BJ (cell line): ENCODE results near the gene ANKRD29. TPM values are rescaled to one million over a fixed set of nuclear protein-coding genes. Genes with fewer than 3 reads are reported as not detected.

ENCODE experiments used
- CTCF ChIA-PET: fragments of 350-600 bp; formaldehyde crosslinking; extraction: SDS; loops from one replicate; lab custom pipeline; 2021; ENCODE audit warnings: antibody characterized with exemption, inconsistent platforms; lab: Yijun Ruan, JAX
- POLR2A ChIA-PET: fragments of 300-600 bp; sonication (Branson Sonifier 250); formaldehyde crosslinking; extraction: SDS; loops from one replicate; lab custom pipeline; 2021; ENCODE audit warnings: antibody characterized with exemption; lab: Charles Lee
- DNase-seq: peaks from one replicate; pipeline ENCODE4 v3.0.0-alpha.2; 2011; ENCODE audit warnings: low read depth
- H3K27me3 ChIP-seq: 2 replicates; pipeline ENCODE4 v1.6.0; 2011; ENCODE audit warnings: low read length; ENCODE audit not compliant: control insufficient read depth, insufficient read depth
- H3K36me3 ChIP-seq: 2 replicates; pipeline ENCODE4 v1.5.1; 2011; ENCODE audit warnings: low read length; ENCODE audit not compliant: control insufficient read depth, insufficient read depth
- H3K4me3 ChIP-seq: 2 replicates; pipeline ENCODE4 v1.5.1; 2011; ENCODE audit warnings: low read depth, mild to moderate bottlenecking, control low read depth, low read length
- CTCF ChIP-seq: IDR thresholded peaks from 2 replicates; pipeline ENCODE4 v1.5.1; 2011; ENCODE audit warnings: low read depth, mild to moderate bottlenecking, control low read depth, inconsistent platforms, low read length, moderate library complexity; ENCODE audit not compliant: insufficient read depth
- polyA plus RNA-seq: library from polyadenylated mRNA; depleted of rRNA; stranded (reverse); fragments of >200 nt; gene quantifications from 2 replicates; pipeline ENCODE4 v1.2.3, GENCODE V29; 2011

Gene ANKRD29
- polyA plus RNA-seq, 1 experiment = 4.7 TPM

- TF ChIP-seq CTCF = no peak
- CTCF ChIA-PET = interaction anchor here (0.9 to 1.7 kb wide), 3 partner anchors 10 to 20 kb away, joined by 3 to 5 read pairs (median 3); no protein-coding TSS in a partner anchor
Observed at GRCh38 chr18:23635283-23636070, 27.2 kb downstream of the ANKRD29 start.

GRCh38 chr18:23634692-23635091 lies 28.0 kb downstream of the ANKRD29 start:
- Histone ChIP-seq H3K27me3 (no peaks in the 10 kb centered on the region), H3K36me3 (no peaks in the 10 kb centered on the region), H3K4me3 (no peak overlapping the region)
- CTCF ChIA-PET = interaction anchor here (0.9 kb wide), 1 partner anchor 11 kb away, joined by 3 read pairs; no protein-coding TSS in a partner anchor
- no peak for TF ChIP-seq CTCF
- POLR2A ChIA-PET = no interaction called here
- no peak for DNase-seq

More at GRCh38 chr18:23635283-23636070, 27.2 kb downstream of the ANKRD29 start:
- Histone ChIP-seq H3K4me3 (no peak overlapping the region), H3K36me3 (no peaks in the 10 kb centered on the region), H3K27me3 (no peaks in the 10 kb centered on the region)
- POLR2A ChIA-PET = no interaction called here
- no peak for DNase-seq

GRCh38 chr18:23632615-23633014 lies 30.1 kb downstream of the ANKRD29 start:
- no peaks in the 10 kb centered on the region for H3K27me3 ChIP-seq
- H3K4me3 ChIP-seq = no peak overlapping the region
- POLR2A ChIA-PET = no interaction called here
- TF ChIP-seq CTCF = no peak
- H3K36me3 ChIP-seq = no peaks in the 10 kb centered on the region
- no peak for DNase-seq
- CTCF ChIA-PET = interaction anchor here (1.3 to 2.5 kb wide), 2 partner anchors 10 to 179 kb away, joined by 3 to 8 read pairs; no protein-coding TSS in a partner anchor

- ChIA-PET POLR2A (no interaction called here), CTCF (interaction anchor here (0.5 to 2.4 kb wide), 4 partner anchors 9 to 180 kb away, joined by 3 to 10 read pairs (median 3); no protein-coding TSS in a partner anchor)
- H3K36me3 ChIP-seq = no peaks in the 10 kb centered on the region
Observed at GRCh38 chr18:23631746-23632145, 31.0 kb downstream of the ANKRD29 start.

More at GRCh38 chr18:23631746-23632145, 31.0 kb downstream of the ANKRD29 start:
- no peaks in the 10 kb centered on the region for H3K27me3 ChIP-seq
- no peak overlapping the region for H3K4me3 ChIP-seq
- DNase-seq = no peak
- TF ChIP-seq CTCF = no peak
